T-helper 1 cell treated with Interleukin-12 subunit alpha and Interleukin-12 subunit beta and Interleukin-4 antibody, amounts not matched to agents 30 μg/mL and 1 μg/mL, for 36 hours (primary cell): ENCODE data around the gene CTNNA2.

Experiments used
- H3K27ac Mint-ChIP-seq: one replicate; pipeline ENCODE4 v1.8.0; 2021; ENCODE audit warnings: mild to moderate bottlenecking, mixed read lengths
- H3K27me3 Mint-ChIP-seq: one replicate; pipeline ENCODE4 v1.8.0; 2021; ENCODE audit warnings: low read depth, mixed read lengths
- H3K36me3 Mint-ChIP-seq: one replicate; pipeline ENCODE4 v1.8.0; 2021; ENCODE audit warnings: low read depth, mixed read lengths
- H3K4me1 Mint-ChIP-seq: one replicate; pipeline ENCODE4 v1.8.0; 2021; ENCODE audit warnings: low read depth, mixed read lengths
- H3K4me3 Mint-ChIP-seq: one replicate; pipeline ENCODE4 v1.8.0; 2021; ENCODE audit warnings: mild to moderate bottlenecking, moderate library complexity, mixed read lengths
- H3K9me3 Mint-ChIP-seq: one replicate; pipeline ENCODE4 v1.8.0; 2021; ENCODE audit warnings: mixed read lengths

CTNNA2 gene

GRCh38 chr2:80300346-80300745 lies 787.5 kb downstream of the CTNNA2 start:
- Mint-ChIP-seq H3K4me3 (no peak overlapping the region), H3K36me3 (no peaks in the 10 kb centered on the region), H3K27ac (no peak overlapping the region), H3K9me3 (no peaks in the 10 kb centered on the region), H3K4me1 (no peaks in the 10 kb centered on the region), H3K27me3 (peaks cover 41% of the 10 kb centered on the region)

DNA sequence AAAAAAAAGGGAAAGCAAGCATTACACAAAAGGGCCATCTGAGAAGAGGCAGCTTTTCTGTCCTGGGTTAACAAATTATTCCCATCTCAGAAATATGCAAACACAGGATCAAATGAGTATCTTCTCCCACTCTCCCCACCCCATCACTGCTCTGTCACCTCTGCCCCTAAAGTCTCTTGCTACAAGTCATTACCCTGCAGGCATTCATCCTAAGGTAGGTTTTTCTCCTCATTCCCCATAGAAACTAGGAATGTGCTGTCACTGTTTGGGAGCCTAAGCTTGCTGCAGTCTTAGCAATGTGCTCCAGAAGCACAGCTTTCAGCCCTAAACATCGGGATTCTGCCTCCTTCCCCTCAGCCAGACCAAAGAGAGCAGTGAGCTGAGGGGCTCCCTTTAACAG lies 788.1 kb downstream of the CTNNA2 start:
- Mint-ChIP-seq H3K4me3 (no peak overlapping the region), H3K4me1 (no peaks in the 10 kb centered on the region)

GRCh38 chr2:80302001-80302313 lies 789.1 kb downstream of the CTNNA2 start:
- peaks cover 52% of the 10 kb centered on the region for H3K27me3 Mint-ChIP-seq
- no peak overlapping the region for H3K4me3 Mint-ChIP-seq
- H3K36me3 Mint-ChIP-seq = no peaks in the 10 kb centered on the region

More for the DNA sequence above, 788.1 kb downstream of the CTNNA2 start:
- Mint-ChIP-seq H3K27ac (no peak overlapping the region), H3K9me3 (no peaks in the 10 kb centered on the region), H3K36me3 (no peaks in the 10 kb centered on the region), H3K27me3 (peaks cover 45% of the 10 kb centered on the region)

GRCh38 chr2:80302314-80303005 lies 789.6 kb downstream of the CTNNA2 start:
- no peak overlapping the region for H3K27ac Mint-ChIP-seq
- peaks cover 52% of the 10 kb centered on the region for H3K27me3 Mint-ChIP-seq
- no peaks in the 10 kb centered on the region for H3K4me1 Mint-ChIP-seq
- H3K4me3 Mint-ChIP-seq = no peak overlapping the region
- H3K36me3 Mint-ChIP-seq = no peaks in the 10 kb centered on the region
- no peaks in the 10 kb centered on the region for H3K9me3 Mint-ChIP-seq

More at GRCh38 chr2:80302001-80302313, 789.1 kb downstream of the CTNNA2 start:
- H3K9me3 Mint-ChIP-seq = no peaks in the 10 kb centered on the region
- no peak overlapping the region for H3K27ac Mint-ChIP-seq
- H3K4me1 Mint-ChIP-seq = no peaks in the 10 kb centered on the region

GRCh38 chr2:80303006-80303908 lies 790.4 kb downstream of the CTNNA2 start:
- no peak overlapping the region for H3K4me3 Mint-ChIP-seq
- H3K9me3 Mint-ChIP-seq = no peaks in the 10 kb centered on the region
- no peak overlapping the region for H3K27ac Mint-ChIP-seq
- peaks cover 52% of the 10 kb centered on the region for H3K27me3 Mint-ChIP-seq
- H3K4me1 Mint-ChIP-seq = no peaks in the 10 kb centered on the region
- no peaks in the 10 kb centered on the region for H3K36me3 Mint-ChIP-seq

DNA sequence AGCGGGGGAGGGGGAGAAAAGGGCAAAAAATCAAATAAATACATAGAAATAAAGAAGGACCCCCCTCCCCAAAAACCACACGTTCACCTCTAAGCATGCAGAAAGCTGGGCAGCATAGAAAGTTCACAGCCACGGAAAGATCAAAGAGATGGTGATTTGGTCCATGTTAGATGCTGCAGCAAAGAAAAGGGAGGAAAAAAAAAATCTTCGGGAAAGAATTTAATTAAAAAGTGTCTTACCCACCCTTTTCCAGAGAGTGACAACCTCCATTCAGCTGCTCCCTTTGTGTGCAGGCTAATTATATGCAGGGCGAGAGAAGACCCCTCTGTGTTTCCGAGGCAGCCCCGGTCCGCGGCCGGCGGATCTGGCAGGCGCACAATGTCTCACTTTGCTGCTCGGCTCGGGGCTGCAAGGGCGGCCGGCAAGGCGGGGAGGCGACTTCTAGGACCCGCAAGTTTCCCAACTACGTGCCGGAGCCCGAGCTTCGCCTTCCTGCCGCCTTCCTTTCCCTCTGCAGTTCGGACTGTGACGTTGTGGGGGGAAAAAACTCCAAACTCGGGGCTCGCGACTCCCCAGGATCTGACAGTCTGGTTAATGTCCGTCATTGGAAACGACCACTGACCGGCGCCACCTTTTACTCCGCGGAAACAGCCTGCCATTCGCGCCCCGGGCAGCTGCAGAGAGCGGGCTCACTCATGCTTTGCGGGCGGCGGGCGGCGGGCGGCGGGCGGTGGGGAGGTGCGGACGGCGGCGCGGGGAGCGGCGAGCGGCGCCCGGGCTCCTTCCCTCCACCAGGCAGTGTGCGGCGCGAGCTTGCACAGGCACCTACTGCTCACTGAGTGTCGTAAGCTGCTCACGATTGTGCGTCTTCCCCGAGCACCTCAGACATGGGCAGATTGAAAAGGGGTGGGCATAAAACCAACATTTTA lies 791.3 kb downstream of the CTNNA2 start, which contains the start of gene LRRTM1:
LRRTM1 (minus strand) TSS at position 844 of the 929 bp plus-strand sequence. CDS start 933 bp downstream, outside the sequence.
- H3K27me3 Mint-ChIP-seq = peaks cover 52% of the 10 kb centered on the region
- no peak within 1 kb of the TSS for H3K4me3 Mint-ChIP-seq
- H3K9me3 Mint-ChIP-seq = no peaks in the 10 kb centered on the region
- no peaks in the 10 kb centered on the region for H3K36me3 Mint-ChIP-seq
- no peaks in the 10 kb centered on the region for H3K4me1 Mint-ChIP-seq
- no peak within 1 kb of the TSS for H3K27ac Mint-ChIP-seq

- Mint-ChIP-seq H3K4me1 (no peaks in the 10 kb centered on the region), H3K9me3 (peaks cover 3% of the 10 kb centered on the region), H3K36me3 (no peaks in the 10 kb centered on the region), H3K27ac (no peak overlapping the region), H3K4me3 (no peak overlapping the region), H3K27me3 (peaks cover 4% of the 10 kb centered on the region)
These were observed 798.5 kb downstream of the CTNNA2 start for GRCh38 chr2:80311304-80311703.

DNA sequence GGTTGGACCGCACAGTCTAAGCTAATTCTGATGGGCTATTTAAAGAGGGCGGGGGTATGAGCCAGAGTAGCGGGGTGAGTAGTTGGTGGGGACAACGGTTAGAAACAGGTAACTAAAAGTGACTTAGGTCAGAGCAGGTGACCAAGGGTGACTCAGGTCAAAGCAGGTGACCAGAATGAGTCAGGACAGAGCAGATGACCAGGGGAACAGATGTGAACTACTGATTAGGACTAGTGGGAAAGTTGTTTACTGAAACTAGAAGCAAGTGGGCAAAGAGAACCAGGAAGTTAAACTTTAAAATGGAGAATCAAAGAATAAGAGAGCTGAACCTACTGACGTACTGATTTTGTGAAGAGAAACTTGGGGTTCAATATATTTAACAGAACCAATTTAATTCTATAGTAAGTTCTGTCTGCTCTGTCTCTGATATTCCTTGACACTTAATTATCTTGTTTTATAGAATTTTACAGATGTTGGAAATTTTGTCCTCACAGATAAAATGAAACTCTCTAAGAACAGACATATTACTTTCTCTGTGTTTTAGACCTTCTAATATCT lies 799.5 kb downstream of the CTNNA2 start:
- peaks cover 3% of the 10 kb centered on the region for H3K9me3 Mint-ChIP-seq
- H3K4me1 Mint-ChIP-seq = no peaks in the 10 kb centered on the region
- H3K36me3 Mint-ChIP-seq = no peaks in the 10 kb centered on the region
- H3K27me3 Mint-ChIP-seq = no peaks in the 10 kb centered on the region
- H3K27ac Mint-ChIP-seq = no peak overlapping the region
- H3K4me3 Mint-ChIP-seq = no peak overlapping the region

- no peaks in the 10 kb centered on the region for H3K4me1 Mint-ChIP-seq
- no peaks in the 10 kb centered on the region for H3K36me3 Mint-ChIP-seq
- no peaks in the 10 kb centered on the region for H3K9me3 Mint-ChIP-seq
- H3K27ac Mint-ChIP-seq = no peak overlapping the region
- H3K27me3 Mint-ChIP-seq = peaks cover 8% of the 10 kb centered on the region
- no peak overlapping the region for H3K4me3 Mint-ChIP-seq
These were observed 809.6 kb downstream of the CTNNA2 start for GRCh38 chr2:80322311-80322920.

GRCh38 chr2:80322958-80323357 lies 810.1 kb downstream of the CTNNA2 start:
- H3K27me3 Mint-ChIP-seq = peaks cover 8% of the 10 kb centered on the region
- no peaks in the 10 kb centered on the region for H3K9me3 Mint-ChIP-seq
- no peaks in the 10 kb centered on the region for H3K4me1 Mint-ChIP-seq
- no peak overlapping the region for H3K27ac Mint-ChIP-seq
- no peaks in the 10 kb centered on the region for H3K36me3 Mint-ChIP-seq
- no peak overlapping the region for H3K4me3 Mint-ChIP-seq

DNA sequence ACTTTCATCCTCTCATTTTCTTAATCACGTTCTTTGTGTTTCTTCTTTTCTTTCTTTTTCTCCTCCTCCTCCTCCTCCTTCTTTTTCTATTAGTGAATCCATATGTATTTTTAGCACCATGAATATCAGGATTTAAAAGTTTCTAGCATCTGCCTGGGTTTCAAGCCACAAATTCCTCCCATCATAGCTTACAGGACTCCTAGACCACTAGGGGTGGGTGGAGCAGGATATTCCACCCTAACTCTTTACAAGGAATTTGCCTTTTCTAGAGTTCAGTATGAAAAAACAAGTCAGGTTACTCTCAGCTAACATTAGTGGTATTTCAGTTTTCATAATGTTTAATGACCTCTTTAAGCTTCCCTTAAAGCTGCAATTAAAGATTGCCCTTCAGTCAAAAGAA lies 810.8 kb downstream of the CTNNA2 start:
- Mint-ChIP-seq H3K27me3 (peaks cover 8% of the 10 kb centered on the region), H3K4me1 (no peaks in the 10 kb centered on the region), H3K4me3 (no peak overlapping the region), H3K9me3 (no peaks in the 10 kb centered on the region), H3K27ac (no peak overlapping the region), H3K36me3 (no peaks in the 10 kb centered on the region)

DNA sequence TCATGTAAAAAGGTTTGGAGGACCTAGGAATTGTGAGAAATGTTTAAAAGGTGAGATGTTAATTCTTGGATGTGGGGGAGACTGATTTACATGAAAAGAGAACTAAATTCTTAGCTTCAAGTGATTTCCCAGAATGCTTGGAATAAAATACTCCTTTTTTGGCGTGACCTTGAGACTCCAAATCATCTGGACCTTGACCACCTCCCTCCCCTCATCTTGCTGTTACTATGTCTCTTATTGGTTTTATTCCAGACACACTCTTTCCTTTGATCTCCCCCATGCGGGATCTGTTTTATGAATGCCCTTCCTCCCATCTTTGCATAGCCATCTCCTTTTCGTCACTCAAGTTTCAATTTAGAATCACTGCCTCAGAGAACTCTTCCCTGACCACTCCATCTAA lies 811.7 kb downstream of the CTNNA2 start:
- no peak overlapping the region for H3K27ac Mint-ChIP-seq
- no peak overlapping the region for H3K4me3 Mint-ChIP-seq
- no peaks in the 10 kb centered on the region for H3K36me3 Mint-ChIP-seq
- H3K27me3 Mint-ChIP-seq = peaks cover 8% of the 10 kb centered on the region
- no peaks in the 10 kb centered on the region for H3K4me1 Mint-ChIP-seq
- H3K9me3 Mint-ChIP-seq = no peaks in the 10 kb centered on the region

DNA sequence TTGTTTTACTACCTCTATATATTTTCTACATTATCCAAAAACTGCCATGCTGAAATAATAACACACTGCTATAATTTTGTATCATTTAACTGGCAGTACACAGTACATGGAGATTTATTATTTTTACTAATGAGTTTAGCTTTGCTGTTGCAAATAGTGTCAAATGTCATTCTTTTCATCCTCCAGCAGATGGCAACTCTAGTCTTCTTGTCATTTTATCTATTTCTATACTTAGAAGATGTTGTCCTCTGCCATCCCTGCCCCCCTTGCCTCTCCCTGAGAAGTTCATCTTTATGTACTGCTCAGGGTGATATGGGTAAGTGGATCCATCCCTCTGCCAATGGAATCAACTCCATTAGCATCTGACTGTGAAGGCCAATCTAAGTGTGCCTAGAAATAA lies 813.4 kb downstream of the CTNNA2 start:
- H3K4me1 Mint-ChIP-seq = no peaks in the 10 kb centered on the region
- no peaks in the 10 kb centered on the region for H3K9me3 Mint-ChIP-seq
- H3K27me3 Mint-ChIP-seq = peaks cover 5% of the 10 kb centered on the region
- H3K36me3 Mint-ChIP-seq = no peaks in the 10 kb centered on the region
- H3K4me3 Mint-ChIP-seq = no peak overlapping the region
- no peak overlapping the region for H3K27ac Mint-ChIP-seq

DNA sequence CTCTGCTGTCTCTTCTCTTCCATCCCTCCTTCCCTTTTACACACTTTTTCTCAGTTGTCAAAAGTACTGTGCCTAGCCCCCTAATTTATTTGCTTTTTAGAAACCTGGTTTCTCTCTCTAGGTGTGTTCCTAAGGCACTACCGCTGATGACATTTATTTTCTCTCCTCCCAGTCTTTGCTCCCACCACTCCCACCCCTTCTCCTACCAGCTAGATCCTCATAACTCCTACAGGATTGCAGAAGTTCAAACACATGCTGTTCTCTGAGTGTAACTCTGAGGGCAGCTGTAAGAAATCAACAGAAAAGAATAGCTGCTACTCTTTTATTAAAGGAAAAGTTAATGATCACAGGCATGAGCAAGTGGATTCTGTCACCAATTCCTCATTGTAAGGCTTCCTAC lies 814.0 kb downstream of the CTNNA2 start:
- Mint-ChIP-seq H3K9me3 (no peaks in the 10 kb centered on the region), H3K4me1 (no peaks in the 10 kb centered on the region), H3K36me3 (no peaks in the 10 kb centered on the region), H3K4me3 (no peak overlapping the region), H3K27me3 (peaks cover 4% of the 10 kb centered on the region), H3K27ac (no peak overlapping the region)
